ENCODE results near the gene RNU6-1.

Gene RNU6-1

DNA sequence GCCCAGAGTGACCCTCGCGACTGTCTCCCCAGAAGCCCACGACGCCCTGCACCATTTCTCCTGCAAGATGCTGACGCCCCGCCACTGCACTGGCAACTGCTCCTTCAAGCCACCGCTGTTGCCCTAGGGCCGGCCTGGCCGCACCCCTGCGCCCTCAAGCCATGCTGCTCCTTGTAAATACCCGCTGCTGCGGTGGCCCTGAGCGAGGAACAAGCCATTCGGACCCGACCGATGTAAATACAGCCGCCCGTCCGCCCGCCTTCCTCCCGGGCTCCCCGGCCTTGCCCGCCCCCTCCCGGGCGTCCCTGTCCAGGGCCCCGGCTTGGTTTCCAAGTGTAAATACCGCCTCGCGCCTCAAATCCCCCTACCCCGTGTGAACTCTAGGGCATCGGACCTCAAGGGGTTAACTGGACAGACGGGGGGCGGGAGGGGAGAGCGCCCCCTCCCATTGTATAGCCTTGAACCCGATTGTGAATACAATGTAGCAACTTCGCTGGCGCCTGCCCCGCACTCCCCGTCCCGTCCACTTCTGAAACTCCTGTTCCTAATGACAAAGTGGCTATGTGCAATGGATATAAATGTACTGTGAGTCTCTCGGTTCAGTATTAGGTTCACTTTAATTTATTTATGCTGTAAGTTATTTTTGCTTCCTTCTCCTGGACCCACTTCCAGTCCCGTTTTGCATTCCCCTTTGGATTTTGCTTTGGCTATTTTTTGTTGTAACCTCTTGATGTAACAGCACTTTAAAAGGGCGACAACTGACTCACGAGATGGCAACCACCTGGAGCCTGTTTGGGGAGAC, 5.9 kb downstream of the RNU6-1 start:
- no peak for DNase-seq (ENCODE audit: low read depth in 2 of 2)

DNA sequence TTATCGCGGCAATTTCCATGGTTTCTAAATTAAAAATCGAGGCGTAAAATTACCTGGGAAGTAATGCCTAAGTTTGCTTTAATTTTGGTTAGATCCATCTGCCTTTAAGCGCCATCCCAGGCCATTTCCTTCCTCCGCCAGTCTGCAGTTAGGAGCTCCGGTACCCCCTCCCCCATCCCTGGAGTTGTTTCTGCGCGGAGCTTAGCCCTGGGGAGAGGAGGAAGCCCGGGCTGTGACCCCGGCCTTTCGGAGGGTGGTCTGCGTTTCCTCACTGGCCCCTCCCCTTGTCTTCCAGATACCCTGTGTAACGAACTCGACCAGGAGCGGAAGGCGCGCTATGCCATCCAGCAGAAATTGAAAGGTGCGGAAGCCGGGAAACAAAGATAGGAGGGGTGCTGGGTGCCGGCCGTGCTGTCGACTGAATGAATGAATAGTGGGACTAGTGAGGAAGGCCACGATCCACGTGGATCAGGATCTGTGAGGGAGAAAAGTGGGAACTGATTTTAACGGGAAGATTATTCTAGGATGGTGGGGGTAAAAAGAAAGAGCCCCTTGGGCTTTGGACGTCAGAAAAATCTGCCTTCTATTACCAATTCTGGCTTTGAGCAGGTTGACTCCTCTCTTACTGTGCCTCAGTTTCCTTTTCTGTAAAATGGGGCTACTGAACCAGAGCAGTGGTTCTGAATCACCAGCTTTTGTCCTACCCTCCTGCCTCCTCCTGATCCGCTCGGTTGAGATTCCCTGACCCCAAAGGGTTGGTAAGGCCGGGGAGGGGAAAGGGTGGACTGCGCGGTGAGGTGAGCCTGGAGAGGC, 6.7 kb downstream of the RNU6-1 start:
- DNase-seq (ENCODE audit: low read depth in 2 of 2): no peak

DNA sequence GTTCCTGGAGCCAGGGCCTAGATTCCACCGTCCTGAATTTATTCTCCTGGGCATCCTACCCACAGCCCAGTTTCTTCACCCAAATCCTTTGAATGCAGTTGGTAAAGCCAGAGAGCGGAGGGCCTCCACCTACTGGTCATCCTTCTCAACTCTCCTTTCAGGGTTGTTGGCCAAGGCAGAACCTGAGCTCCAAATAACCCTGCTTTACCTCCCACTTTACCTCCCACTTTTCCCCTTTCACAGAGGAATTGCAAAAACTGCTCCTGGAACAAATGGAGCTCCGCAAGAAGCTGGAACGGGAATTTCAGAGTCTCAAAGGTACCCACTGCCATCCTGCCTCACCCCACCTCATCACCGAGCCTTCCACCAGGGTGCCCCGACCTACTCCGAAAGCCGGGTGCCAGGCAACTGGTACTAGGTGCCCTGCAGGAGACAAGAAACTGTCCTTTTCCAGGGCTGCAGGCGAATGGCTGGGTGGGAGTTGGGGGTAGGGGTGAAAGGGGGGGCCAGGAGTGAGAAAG, 7.8 kb downstream of the RNU6-1 start:
- no peak for DNase-seq (ENCODE audit: low read depth in 2 of 2)

DNA sequence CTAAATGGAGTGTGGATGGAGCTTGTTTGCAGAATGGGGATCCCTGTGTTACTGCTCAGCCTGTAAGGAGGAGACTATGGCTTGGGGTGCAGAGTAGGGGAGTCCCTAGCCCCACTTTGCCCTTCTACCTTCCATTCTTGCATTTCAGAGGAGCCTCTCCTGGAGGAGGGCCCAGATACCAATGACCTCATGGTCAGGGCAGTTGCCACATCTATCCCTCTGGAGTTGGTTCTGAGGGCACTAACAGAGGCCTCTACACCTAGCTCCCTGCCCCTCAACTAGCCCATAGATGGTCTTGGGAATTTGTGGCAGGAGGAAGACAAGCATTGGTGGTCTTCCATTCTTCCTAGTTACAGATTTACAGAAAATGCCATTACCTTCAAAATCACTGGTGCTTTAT, 8.5 kb downstream of the RNU6-1 start:
- no peak for DNase-seq (ENCODE audit: low read depth in 2 of 2)

DNA sequence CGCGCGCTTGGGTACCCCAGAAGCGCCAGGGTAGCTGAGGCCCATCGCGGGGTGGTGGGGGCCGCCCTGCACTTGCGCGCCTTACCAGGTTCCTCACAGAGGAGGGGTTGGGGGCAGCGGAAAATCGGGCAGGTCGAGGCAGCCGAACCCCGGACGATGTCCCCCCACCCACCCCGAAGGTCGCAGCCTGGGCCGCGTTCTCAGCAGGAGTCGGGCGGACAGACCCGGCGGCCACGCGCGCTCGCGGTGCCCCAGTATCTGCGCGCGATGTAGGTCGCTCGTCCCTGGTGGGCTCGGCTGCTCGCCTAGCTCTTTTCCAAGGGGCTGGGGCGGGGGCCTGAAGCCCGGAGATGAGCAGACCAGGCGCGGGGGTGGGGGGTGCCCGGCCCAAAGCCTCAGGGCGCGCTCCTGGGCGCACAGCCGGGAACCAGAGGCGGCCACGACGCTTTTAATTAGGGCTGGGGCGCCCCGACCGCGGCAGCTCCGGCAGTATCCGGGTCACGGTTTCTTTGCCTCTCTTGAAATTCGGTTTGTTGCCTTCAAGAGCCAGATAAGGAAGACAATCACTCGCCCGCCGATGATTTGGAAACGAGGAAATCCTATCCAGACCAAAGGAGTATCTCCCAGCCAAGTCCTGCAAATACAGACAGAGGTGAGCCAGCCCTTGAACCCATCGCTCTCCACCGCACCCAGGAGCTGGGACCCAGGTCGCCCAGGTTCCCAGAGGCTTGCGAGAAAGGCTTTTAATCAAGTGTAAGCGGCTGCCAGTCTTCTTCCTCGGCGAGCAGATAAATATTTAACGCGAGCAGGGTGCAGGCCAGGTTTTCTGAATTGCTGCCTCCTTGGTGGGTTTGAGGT, 10.0 kb downstream of the RNU6-1 start:
- no peak for DNase-seq (ENCODE audit: low read depth in 2 of 2)

DNA sequence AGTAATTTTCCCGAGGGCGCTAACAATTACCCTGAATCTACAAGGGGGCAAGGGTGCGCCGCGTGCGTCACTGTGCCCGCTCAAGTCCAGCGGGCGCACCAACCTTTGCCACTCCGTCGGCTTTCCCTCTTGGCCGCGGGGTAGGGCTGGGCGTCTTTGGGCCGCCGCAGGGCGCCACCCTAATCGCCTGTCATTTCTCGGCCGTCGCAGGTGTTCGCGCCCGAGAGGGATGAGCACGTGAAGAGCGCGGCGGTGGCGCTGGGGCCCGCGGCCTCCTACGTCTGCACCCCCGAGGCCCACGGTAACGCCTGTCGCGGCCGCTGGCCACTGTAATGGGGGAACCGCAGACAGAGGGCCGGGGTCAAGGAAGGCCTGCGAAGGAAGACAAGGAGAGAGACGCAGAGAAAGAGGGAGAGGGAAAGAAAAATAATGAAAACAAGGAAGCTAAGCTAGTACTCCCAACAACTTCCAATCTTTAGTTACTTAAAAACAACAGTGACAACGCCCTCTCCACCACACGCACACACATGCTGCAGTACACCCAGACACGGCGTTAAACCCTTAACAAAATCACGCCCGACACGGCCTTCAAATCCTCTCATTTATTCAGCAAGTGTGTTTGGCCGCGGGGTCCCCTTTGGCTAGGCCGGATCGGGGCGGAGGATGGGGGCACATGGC, 10.7 kb downstream of the RNU6-1 start:
- no peak for DNase-seq (ENCODE audit: low read depth in 2 of 2)

DNA sequence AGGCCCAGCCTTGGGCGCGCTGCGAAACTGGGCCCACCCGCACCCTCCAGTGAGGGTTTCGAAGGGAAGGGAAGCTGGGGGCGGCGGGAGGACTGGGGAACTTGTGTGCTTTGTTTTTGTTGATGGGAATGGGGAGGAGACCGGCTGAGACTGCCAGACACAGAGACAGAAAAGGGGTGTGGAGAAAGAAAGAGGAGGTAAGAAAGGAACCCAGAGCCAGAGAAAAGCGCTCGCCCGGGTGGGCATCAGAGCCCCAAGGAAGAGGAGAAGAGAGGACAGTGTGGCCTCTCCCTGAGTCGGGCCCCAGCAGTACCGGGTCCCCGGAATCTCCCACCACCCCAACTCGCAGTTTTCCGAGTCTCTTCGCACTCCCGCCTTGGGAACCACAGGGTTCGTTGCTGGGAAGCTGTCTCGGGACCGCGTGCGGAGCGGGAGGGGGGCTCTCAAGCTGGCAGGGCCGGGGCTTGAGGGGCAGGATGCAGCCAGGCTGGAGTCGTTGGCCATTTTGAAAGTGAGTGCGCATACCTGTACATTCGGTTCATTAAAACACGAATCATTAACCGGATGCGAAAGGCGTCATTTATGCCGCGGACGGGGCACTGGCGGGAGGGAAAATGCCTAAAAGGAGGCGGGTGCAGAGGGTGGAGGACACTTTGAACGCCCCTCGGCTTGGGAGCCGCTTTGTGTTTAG, 11.4 kb downstream of the RNU6-1 start:
- no peak for DNase-seq (ENCODE audit: low read depth in 2 of 2)

DNA sequence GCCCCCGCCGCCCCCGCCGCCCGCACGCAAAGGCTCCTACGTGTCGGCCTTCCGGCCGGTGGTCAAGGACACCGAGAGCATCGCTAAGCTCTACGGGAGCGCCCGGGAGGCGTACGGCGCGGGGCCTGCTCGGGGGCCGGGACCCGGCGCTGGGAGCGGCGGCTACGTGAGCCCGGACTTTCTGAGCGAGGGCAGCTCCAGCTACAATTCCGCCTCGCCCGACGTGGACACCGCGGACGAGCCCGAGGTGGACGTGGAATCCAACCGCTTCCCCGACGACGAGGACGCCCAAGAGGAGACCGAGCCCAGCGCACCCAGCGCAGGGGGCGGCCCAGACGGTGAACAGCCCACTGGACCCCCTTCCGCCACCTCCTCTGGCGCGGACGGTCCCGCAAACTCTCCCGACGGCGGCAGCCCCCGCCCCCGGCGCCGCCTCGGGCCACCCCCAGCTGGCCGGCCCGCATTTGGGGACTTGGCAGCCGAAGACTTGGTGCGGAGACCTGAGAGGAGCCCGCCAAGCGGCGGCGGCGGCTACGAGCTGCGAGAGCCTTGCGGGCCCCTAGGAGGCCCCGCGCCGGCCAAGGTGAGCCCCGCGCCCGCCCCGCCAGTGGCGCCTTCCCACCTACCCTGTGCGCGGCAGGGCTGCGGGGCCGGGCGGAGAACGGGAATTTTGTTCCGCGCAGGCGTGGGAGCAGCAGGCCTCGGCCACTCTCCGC, 12.1 kb downstream of the RNU6-1 start:
- DNase-seq (ENCODE audit: low read depth in 2 of 2): no peak

DNA sequence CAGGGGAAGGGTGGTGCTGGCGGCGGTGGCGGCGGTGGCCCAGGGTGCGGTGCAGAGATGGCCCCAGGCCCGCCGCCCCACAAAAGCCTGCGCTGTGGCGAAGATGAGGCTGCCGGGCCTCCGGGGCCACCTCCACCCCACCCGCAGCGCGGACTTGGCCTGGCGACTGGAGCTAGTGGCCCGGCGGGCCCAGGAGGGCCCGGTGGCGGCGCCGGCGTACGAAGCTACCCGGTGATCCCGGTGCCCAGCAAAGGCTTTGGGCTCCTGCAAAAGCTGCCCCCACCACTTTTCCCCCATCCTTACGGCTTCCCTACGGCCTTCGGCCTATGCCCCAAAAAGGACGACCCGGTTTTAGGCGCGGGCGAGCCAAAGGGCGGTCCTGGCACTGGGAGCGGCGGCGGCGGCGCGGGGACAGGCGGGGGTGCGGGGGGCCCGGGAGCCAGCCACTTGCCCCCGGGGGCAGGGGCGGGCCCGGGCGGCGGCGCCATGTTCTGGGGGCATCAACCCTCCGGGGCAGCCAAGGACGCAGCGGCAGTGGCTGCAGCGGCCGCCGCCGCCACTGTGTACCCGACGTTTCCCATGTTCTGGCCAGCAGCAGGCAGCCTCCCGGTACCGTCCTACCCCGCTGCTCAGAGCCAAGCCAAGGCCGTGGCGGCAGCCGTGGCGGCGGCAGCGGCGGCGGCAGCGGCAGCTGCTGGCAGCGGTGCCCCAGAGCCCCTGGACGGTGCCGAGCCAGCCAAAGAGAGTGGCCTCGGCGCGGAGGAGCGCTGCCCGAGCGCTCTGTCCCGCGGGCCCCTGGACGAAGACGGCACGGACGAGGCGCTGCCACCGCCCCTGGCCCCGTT, 12.9 kb downstream of the RNU6-1 start:
- DNase-seq (ENCODE audit: low read depth in 2 of 2): no peak

DNA sequence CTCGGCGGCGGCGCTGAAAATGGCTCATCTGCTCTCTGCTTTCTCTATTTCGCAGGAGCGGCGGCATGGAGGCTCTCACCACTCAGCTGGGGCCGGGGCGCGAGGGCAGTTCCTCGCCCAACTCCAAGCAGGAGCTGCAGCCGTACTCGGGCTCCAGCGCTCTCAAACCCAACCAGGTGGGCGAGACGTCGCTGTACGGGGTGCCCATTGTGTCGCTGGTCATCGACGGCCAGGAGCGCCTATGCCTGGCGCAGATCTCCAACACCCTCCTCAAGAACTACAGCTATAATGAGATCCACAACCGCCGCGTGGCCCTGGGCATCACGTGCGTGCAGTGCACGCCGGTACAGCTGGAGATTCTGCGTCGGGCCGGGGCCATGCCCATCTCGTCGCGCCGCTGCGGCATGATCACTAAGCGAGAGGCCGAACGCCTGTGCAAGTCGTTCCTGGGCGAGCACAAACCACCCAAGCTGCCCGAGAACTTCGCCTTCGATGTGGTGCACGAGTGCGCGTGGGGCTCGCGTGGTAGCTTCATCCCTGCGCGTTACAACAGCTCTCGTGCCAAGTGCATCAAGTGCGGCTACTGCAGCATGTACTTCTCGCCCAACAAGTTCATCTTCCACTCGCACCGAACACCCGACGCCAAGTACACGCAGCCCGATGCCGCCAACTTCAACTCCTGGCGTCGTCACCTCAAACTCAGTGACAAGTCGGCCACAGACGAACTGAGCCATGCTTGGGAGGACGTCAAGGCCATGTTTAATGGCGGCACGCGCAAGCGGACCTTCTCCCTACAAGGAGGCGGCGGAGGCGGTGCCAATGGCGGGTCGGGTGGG, 13.7 kb downstream of the RNU6-1 start:
- DNase-seq (ENCODE audit: low read depth in 2 of 2): no peak

DNA sequence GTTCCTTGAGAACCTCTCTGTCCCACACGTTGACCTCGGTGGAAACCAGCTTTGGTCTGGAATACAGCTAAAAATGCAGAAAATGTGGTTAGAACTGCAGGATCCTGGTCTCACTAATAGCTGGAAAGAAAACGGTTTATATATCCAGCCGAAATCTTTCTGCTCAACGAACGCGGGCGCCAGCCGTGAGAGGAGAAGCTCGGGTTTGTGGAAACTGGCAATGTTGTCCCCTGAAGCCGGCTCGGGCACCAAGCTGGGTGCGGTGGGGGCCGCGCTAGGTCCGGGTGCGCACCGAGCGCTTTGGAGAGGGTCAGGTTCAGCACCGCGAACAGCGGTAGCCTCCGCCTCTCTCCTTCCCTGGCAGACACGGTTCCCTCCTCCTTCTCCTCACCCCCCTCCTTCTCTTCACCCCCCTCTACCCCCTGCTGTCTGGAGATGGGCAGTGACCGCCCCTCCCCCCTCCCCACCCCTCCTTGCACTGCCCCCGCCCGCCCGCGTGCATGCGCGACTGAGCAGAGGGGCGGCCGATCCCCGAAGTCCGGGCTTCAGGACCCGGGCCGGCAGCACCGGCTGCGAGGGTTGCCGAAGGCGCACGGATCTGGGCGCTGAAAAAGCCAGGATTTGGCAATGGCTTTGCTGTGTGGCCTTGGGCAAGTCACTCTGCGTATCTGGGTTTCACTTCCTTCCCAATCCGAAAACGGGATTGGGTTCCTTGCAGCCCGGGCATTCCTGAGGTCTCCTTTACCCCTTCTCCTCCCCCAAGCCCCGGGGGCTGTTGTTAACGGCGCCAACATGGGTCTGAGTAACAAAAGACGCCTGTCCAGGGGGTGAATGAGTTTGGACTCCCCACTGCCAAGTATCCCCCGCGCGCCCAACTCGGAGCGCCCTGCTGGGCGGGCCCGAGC, 14.6 kb downstream of the RNU6-1 start, which contains the start of gene SKOR1:
Gene SKOR1 (plus strand): TSS at position 534 of the 905 bp plus-strand sequence. CDS start 94 bp downstream, at position 628.
- no peak for DNase-seq (ENCODE audit: low read depth in 2 of 2)

DNA sequence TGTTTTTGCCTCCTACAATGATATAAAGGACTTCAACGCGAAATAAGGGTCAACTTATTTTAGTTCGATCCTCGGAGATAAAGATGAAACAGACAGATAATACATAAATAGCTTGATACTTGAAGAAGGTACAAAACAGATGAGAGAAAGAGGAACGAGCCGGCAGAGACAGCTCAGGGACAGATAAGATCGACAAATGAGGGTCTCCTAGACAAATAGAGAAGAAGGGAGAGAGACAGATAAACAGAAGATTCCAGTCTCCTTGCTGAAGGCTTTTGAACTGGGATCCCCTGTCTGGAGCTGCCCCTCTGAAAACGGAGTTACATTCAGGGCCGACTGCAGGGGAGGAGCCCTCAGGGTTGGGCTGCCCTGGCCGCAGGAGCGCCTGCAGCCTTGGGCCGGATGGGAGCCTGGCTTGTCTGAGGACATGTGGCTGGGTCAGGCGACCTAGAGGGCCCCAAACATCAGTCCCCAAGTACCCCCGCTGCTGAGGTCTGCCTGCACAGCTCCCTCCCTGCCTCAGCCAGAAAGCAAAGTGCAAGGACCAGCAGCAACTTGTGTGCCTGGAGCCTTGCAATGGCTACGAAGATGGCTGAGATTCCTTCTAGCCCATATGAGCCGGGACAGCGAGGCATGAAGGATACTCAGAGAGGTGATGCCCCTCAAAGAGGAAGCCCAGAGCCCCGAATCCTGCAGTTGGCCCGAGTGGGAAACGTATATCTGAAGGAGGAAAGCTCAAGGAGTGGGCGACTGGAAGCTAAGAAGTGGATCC, 15.5 kb downstream of the RNU6-1 start:
- DNase-seq (ENCODE audit: low read depth in 2 of 2): no peak

DNA sequence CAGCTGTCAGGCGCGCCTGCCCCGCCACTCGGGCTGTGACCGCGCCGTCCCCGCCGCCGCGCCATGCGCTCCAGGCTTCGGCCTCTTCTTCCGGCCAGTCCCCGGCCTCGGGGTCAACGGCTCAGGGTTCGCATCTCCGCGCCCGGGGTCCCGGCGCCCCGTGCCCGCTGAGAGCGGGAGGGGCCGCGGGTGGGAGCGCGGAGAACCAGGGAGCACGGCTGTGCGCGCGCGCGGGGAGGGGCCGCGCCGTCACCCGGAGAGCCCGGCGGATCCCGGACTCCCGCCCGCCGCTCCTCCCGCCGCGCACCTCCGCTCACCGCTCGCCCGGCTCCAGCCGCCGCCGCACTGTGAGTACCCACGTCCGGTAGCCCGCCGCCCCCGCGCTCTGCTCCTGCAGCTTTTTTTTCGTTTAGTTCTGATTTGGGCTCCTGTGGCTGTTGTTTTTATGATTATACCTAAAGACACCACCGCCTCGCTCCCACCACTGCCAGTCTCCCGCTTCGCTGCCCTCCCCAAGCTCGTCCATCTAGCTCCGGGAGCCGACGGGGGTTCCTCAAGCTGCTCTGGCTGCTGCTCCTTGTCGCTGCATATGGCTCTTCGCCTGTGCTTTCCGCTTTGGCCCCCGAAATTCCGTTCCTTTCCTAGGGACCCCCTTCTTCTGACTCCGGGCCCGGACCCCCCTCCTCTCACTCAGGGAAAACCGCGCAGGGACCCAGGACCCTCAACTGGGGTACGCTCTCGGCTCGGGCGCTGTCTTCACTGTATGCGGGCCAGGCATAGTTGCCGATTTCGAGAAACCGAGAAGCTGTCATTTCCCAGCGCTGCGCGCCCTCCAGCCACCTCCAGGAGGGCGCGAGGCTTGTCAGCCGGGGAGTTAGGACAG, 16.3 kb downstream of the RNU6-1 start:
- no peak for DNase-seq (ENCODE audit: low read depth in 2 of 2)

DNA sequence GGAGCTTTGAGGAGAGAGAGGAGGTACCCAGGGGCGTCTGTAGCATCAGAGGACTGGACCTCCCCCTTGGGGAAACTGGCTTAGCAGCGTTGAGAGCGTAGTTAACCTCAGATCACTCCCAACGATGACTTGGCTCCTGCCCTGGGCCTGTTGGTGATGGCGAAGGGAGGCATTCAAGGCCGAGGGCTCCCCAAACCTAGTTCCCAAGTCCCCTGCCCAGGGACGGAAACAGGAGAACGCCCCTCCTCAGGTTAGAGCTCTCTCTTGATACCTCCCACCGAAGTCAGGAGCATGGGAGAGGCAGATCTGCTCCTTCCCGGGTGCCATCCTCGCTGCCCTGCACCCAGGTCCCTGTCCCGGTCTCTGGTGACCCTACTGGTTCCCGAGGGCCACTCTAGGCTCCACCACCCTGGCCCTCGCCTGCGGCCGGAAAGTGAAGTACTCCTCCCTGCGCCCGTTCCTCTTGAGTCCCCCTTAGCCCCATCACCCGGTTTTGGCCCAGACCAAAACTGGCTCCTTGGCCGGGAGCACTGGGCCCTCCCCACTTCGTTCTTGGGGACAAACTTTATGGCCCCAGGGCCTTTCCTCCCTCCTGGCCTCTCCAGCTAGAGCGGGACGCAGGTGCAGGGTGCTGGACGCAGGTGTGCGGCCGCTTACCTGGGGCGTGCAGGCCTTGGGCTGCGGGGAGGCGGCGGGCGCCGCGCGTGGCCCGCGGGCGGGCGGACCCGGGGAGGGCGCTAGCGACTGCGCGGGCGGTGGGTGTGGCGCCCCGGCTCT, 17.1 kb downstream of the RNU6-1 start:
- no peak for DNase-seq (ENCODE audit: low read depth in 2 of 2)

Measured in stimulated activated CD4-positive, alpha-beta T cell treated with anti-CD3 and anti-CD28 coated beads, Interleukin-12 subunit alpha, Interleukin-12 subunit beta, amount 100 ng/mL, for 24 hours (primary cell).